Retinal pigment epithelial cell (primary cell): Measurements from ENCODE around the gene LMBR1.
A peak's percentile ranks its signal among the peaks of the same experiment; 100 is the strongest.

ENCODE experiments used
- DNase-seq: peaks from one replicate; pipeline ENCODE4 v3.0.0-alpha.2; 2010; ENCODE audit warnings: low read depth
- H3K4me3 ChIP-seq: 2 replicates; pipeline ENCODE4 v1.5.1; 2011; ENCODE audit warnings: mild to moderate bottlenecking, low read length, control low read depth, moderate library complexity
- CTCF ChIP-seq: conservative IDR thresholded peaks from 2 replicates; pipeline ENCODE4 v1.5.1; 2011; ENCODE audit warnings: low read depth, low read length, control low read depth, inconsistent platforms

The LMBR1 gene

GRCh38 chr7:156684661-156685060 is 208.3 kb downstream of the LMBR1 start:
- no peak overlapping the region for H3K4me3 ChIP-seq
- no peak for DNase-seq
- no peak for TF ChIP-seq CTCF

GRCh38 chr7:156684251-156684650 is 208.7 kb downstream of the LMBR1 start:
- TF ChIP-seq CTCF, result no peak
- no peak overlapping the region for H3K4me3 ChIP-seq
- DNase-seq, result no peak

- no peak for TF ChIP-seq CTCF
- no peak for DNase-seq
- no peak overlapping the region for H3K4me3 ChIP-seq
Measured at GRCh38 chr7:156682928-156683327, 210.1 kb downstream of the LMBR1 start.

- DNase-seq, result no peak
- no peak overlapping the region for H3K4me3 ChIP-seq
- peak; percentile 39 for TF ChIP-seq CTCF
Measured at GRCh38 chr7:156680281-156680680, 212.7 kb downstream of the LMBR1 start.

- TF ChIP-seq CTCF, result no peak
- no peak overlapping the region for H3K4me3 ChIP-seq
- no peak for DNase-seq
Measured at GRCh38 chr7:156677374-156678054, 215.5 kb downstream of the LMBR1 start.

- TF ChIP-seq CTCF, result no peak
- DNase-seq, result no peak
- no peak overlapping the region for H3K4me3 ChIP-seq
Measured at GRCh38 chr7:156676263-156676662, 216.7 kb downstream of the LMBR1 start.

- no peak for DNase-seq
- no peak for TF ChIP-seq CTCF
- no peak overlapping the region for H3K4me3 ChIP-seq
Measured at GRCh38 chr7:156675721-156676120, 217.3 kb downstream of the LMBR1 start.
